ENCODE data around the gene ZSWIM6. TPM values are rescaled to one million over a fixed set of nuclear protein-coding genes. Genes with fewer than 3 reads are reported as not detected.

The ZSWIM6 gene
- total and polyA plus RNA-seq, 8 donors = 2.9 to 39.3 (median 15.4) TPM

GRCh38 chr5:61313960-61314681, 17.9 kb upstream of the ZSWIM6 start:
- H3K9me3 ChIP-seq = no peaks in the 10 kb centered on the region
- no peak overlapping the region for H3K4me3 ChIP-seq
- no peak for TF ChIP-seq POLR2A (IDR thresholded peaks at IDR 0.05)
- TF ChIP-seq POLR2AphosphoS5 (IDR thresholded peaks at IDR 0.05) = peak in 1 of 3 donors; percentile 34
- no peak for TF ChIP-seq CTCF (IDR thresholded peaks at IDR 0.05)
- DNase-seq = peak in 1 of 2 donors; percentile 66
- 33 to 60% (median 50%) methylated on average over 1 of the region's 1 CpG for WGBS, 5 donors
- H3K4me1 ChIP-seq = peaks cover 0 to 20% (median 7%) of the 10 kb centered on the region in 4 donors
- peak overlapping the region in 2 of 5 donors; percentile 15 to 22 for H3K27ac ChIP-seq
- H3K27me3 ChIP-seq = no peaks in the 10 kb centered on the region
- H3K36me3 ChIP-seq = no peaks in the 10 kb centered on the region
- intact Hi-C loops (cut with DNase I; ENCODE audit: low total_unique reads) = no loop called here

- H3K9me3 ChIP-seq = no peaks in the 10 kb centered on the region
- H3K4me1 ChIP-seq = peaks cover 0 to 45% (median 22%) of the 10 kb centered on the region in 4 donors
- TF ChIP-seq CTCF (IDR thresholded peaks at IDR 0.05) (no peak), POLR2A (IDR thresholded peaks at IDR 0.05) (no peak), EP300 (IDR thresholded peaks at IDR 0.05) (no peak)
- no peaks in the 10 kb centered on the region for H3K36me3 ChIP-seq
- H3K27ac ChIP-seq = peak overlapping the region in 1 of 5 donors; percentile 44
- 58 to 92% (median 82%) methylated on average over 3 of the region's 3 CpGs for WGBS, 5 donors
- H3K4me3 ChIP-seq = no peak overlapping the region
- DNase-seq = no peak
- intact Hi-C loops (cut with DNase I; ENCODE audit: low total_unique reads) = no loop called here
- no peaks in the 10 kb centered on the region for H3K27me3 ChIP-seq
Measured at GRCh38 chr5:61318376-61318775, 13.7 kb upstream of the ZSWIM6 start.

GRCh38 chr5:61319388-61320146, 12.5 kb upstream of the ZSWIM6 start:
- Histone ChIP-seq H3K27ac (peak overlapping the region; percentile 5 to 51 (median 42)), H3K27me3 (no peaks in the 10 kb centered on the region), H3K4me3 (no peak overlapping the region), H3K4me1 (peaks cover 5 to 41% (median 19%) of the 10 kb centered on the region in 4 donors), H3K36me3 (no peaks in the 10 kb centered on the region), H3K9me3 (no peaks in the 10 kb centered on the region)
- 41 to 57% (median 46%) methylated on average over 9 of the region's 9 CpGs for WGBS, 5 donors
- TF ChIP-seq CTCF (IDR thresholded peaks at IDR 0.05) (no peak), EP300 (IDR thresholded peaks at IDR 0.05) (no peak), POLR2A (IDR thresholded peaks at IDR 0.05) (no peak), POLR2AphosphoS5 (IDR thresholded peaks at IDR 0.05) (no peak)
- DNase-seq = peak in 1 of 2 donors; percentile 68
- intact Hi-C loops (cut with DNase I; ENCODE audit: low total_unique reads) = loop anchor here (10.0 kb wide), 1 partner anchor 145 kb away; no protein-coding TSS in a partner anchor

GRCh38 chr5:61320860-61321259, 11.2 kb upstream of the ZSWIM6 start:
- 69 to 81% (median 76%) methylated on average over 3 of the region's 3 CpGs for WGBS, 5 donors
- H3K27ac ChIP-seq = peak overlapping the region in 1 of 5 donors; percentile 51
- peaks cover 5 to 39% (median 19%) of the 10 kb centered on the region in 4 donors for H3K4me1 ChIP-seq
- TF ChIP-seq EP300 (IDR thresholded peaks at IDR 0.05) = no peak
- no peak for TF ChIP-seq POLR2A (IDR thresholded peaks at IDR 0.05)
- no peak for TF ChIP-seq CTCF (IDR thresholded peaks at IDR 0.05)
- no peak for TF ChIP-seq POLR2AphosphoS5 (IDR thresholded peaks at IDR 0.05)
- no peak for DNase-seq
- H3K9me3 ChIP-seq = no peaks in the 10 kb centered on the region
- H3K36me3 ChIP-seq = no peaks in the 10 kb centered on the region
- intact Hi-C loops (cut with DNase I; ENCODE audit: low total_unique reads) = loop anchor here (10.0 kb wide), 1 partner anchor 146 kb away; no protein-coding TSS in a partner anchor
- no peaks in the 10 kb centered on the region for H3K27me3 ChIP-seq
- no peak overlapping the region for H3K4me3 ChIP-seq

All from stomach (tissue), 9 donors.